HepG2 (cell line): ENCODE results near the gene ORC3. TPM values are rescaled to one million over a fixed set of nuclear protein-coding genes. Genes with fewer than 3 reads are reported as not detected.
A peak's percentile ranks its signal among the peaks of the same experiment; 100 is the strongest.

Source experiments
- ATAC-seq: fragments of 200-7000 bp; cut with Tn5 transposase; 3 replicates; pipeline ENCODE4 v1.9.1; 2020; ENCODE audit warnings: mild to moderate bottlenecking, moderate library complexity
- BruUV-seq: library from RNA; stranded (reverse); fragments of 400-500 nt; replicated peaks from 2 replicates; lab custom pipeline; 2021; lab: Mats Ljungman, UMichigan
- CTCF ChIA-PET: fragments of 300-600 bp; formaldehyde crosslinking; extraction: SDS; loops from one replicate; lab custom pipeline; 2021; ENCODE audit warnings: low total read pairs, inconsistent platforms, low intra/inter-chr PET ratio; lab: Yijun Ruan, JAX
- POLR2A ChIA-PET: fragments of 350-600 bp; sonication (Branson Sonifier 250); formaldehyde crosslinking; loops from one replicate; lab custom pipeline; 2020; ENCODE audit warnings: antibody characterized with exemption, inconsistent platforms; lab: Yijun Ruan, JAX
- DNase-seq: peaks from one replicate; pipeline ENCODE4 v3.0.0-alpha.2; 2015; ENCODE audit warnings: low spot score
- FAIRE-seq: peaks from 3 replicates; lab custom pipeline; 2011; peaks lifted over from hg19 to GRCh38; lab: Jason Lieb, UNC
- H2AFZ ChIP-seq: one replicate; pipeline ENCODE4 v1.6.1; 2011; ENCODE audit warnings: low read length, inconsistent platforms
- H3K27ac ChIP-seq: fragments of 300-600 bp; 3 replicates; pipeline ENCODE4 v1.8.0; 2011; ENCODE audit warnings: mixed run types, mild to moderate bottlenecking, mixed read lengths, low read length, inconsistent platforms; ENCODE audit not compliant: insufficient read depth; ENCODE audit errors: extremely low read length
- H3K27me3 ChIP-seq, 2 experiments: fragments of 200-600 bp in 1 of 2; 2 replicates in 1 of 2; 3 replicates in 1 of 2; pipeline versions ENCODE4 v1.6.0 to v1.8.0; 2011; ENCODE audit warnings: low read length in 2 of 2, mild to moderate bottlenecking in 2 of 2, moderate library complexity in 2 of 2, inconsistent platforms in 1 of 2; ENCODE audit not compliant: insufficient read depth in 2 of 2, control insufficient read depth in 1 of 2
- H3K36me3 ChIP-seq, 2 experiments: fragments of 200-600 bp in 1 of 2; replicated peaks in 1 of 2; 2 replicates in 1 of 2; 3 replicates in 1 of 2; pipeline versions ENCODE4 v1.5.1 to v1.8.0; 2011; ENCODE audit warnings: low read length in 2 of 2, inconsistent platforms in 1 of 2; ENCODE audit not compliant: insufficient read depth in 2 of 2, control insufficient read depth in 1 of 2
- H3K4me1 ChIP-seq: 2 replicates; pipeline ENCODE4 v1.5.1; 2012; ENCODE audit warnings: low read length, inconsistent platforms; ENCODE audit not compliant: insufficient read depth
- H3K4me2 ChIP-seq: 2 replicates; pipeline ENCODE4 v1.6.0; 2011; ENCODE audit warnings: low read depth, low read length, inconsistent platforms
- H3K4me3 ChIP-seq, 3 experiments: fragments of 200-600 bp in 1 of 3; sonication (generic), shearing (Covaris generic) in 1 of 3; replicated peaks in 1 of 3; 2 replicates each; pipeline ENCODE4 v1.5.1; 2011 to 2016; ENCODE audit warnings: low read length in 3 of 3, inconsistent platforms in 2 of 3, low read depth in 2 of 3, mild to moderate bottlenecking in 2 of 3, control low read depth in 1 of 3, mixed read lengths in 1 of 3; ENCODE audit not compliant: insufficient read depth in 1 of 3
- H3K79me2 ChIP-seq: one replicate; pipeline ENCODE4 v1.6.1; 2011; ENCODE audit warnings: low read length, inconsistent platforms; ENCODE audit not compliant: insufficient read depth
- H3K9ac ChIP-seq: 2 replicates; pipeline ENCODE4 v1.6.0; 2011; ENCODE audit warnings: mild to moderate bottlenecking, low read depth, low read length, inconsistent platforms; ENCODE audit not compliant: insufficient read depth
- H3K9me3 ChIP-seq: 2 replicates; pipeline ENCODE4 v1.5.1; 2012; ENCODE audit warnings: mild to moderate bottlenecking, low read length
- H4K20me1 ChIP-seq: 2 replicates; pipeline ENCODE4 v1.6.0; 2011; ENCODE audit warnings: inconsistent platforms, mild to moderate bottlenecking, low read length, moderate library complexity; ENCODE audit not compliant: insufficient read depth
- AFF4 ChIP-seq: sonication (generic); formaldehyde crosslinking; IDR thresholded peaks from 2 replicates; pipeline ENCODE4 v1.4.0; 2020; ENCODE audit warnings: missing genetic modification reagents
- FOXA3 ChIP-seq: IDR thresholded peaks from 2 replicates; pipeline ENCODE4 v1.6.1; 2016; ENCODE audit warnings: missing genetic modification reagents, missing compliant biosample characterization
- ISL2 ChIP-seq: sonication (generic); formaldehyde crosslinking; IDR thresholded peaks from 2 replicates; pipeline ENCODE4 v1.5.0; 2020; ENCODE audit warnings: missing genetic modification reagents
- NCOA5 ChIP-seq: sonication (generic); formaldehyde crosslinking; IDR thresholded peaks from 2 replicates; pipeline ENCODE4 v1.4.0; 2020; ENCODE audit warnings: missing genetic modification reagents
- NFKBIZ ChIP-seq: IDR thresholded peaks from 2 replicates; pipeline ENCODE4 v1.6.1; 2018; ENCODE audit warnings: missing genetic modification reagents, missing compliant biosample characterization
- TRIM22 ChIP-seq: fragments of 450-650 bp; IDR thresholded peaks from 2 replicates; pipeline ENCODE4 v1.6.1; 2017
- ZBTB2 ChIP-seq: sonication (generic); formaldehyde crosslinking; IDR thresholded peaks from 2 replicates; pipeline ENCODE4 v1.8.0; 2022; ENCODE audit warnings: low read depth, missing genetic modification reagents
- ZBTB20 ChIP-seq: sonication (generic); formaldehyde crosslinking; IDR thresholded peaks from 2 replicates; pipeline ENCODE4 v1.8.1; 2023; ENCODE audit warnings: missing genetic modification reagents, low read depth, mild to moderate bottlenecking, borderline replicate concordance
- ZBTB4 ChIP-seq: sonication (generic); formaldehyde crosslinking; IDR thresholded peaks from 2 replicates; pipeline ENCODE4 v1.4.0; 2020; ENCODE audit warnings: missing genetic modification reagents, mild to moderate bottlenecking, borderline replicate concordance
- ZNF598 ChIP-seq: sonication (generic); formaldehyde crosslinking; IDR thresholded peaks from 2 replicates; pipeline ENCODE4 v1.5.1; 2020; ENCODE audit warnings: mild to moderate bottlenecking, missing genetic modification reagents, borderline replicate concordance
- WGBS: methylation state at CpG from one replicate; pipeline ENCODE4 v1.1.6; 2017; ENCODE audit warnings: low lambda C conversion rate; 5-methylcytosine and 5-hydroxymethylcytosine counted together
- in situ Hi-C: cut with HindIII; loops from 2 replicates; pipeline ENCODE4 v1.10.0; 2017; ENCODE audit warnings: low pct_unique_long_range_greater_than_20kb; ENCODE audit not compliant: extremely low pct_ligation_motif_present
- intact Hi-C: fragments of 100-400 bp; cut with micrococcal nuclease; formaldehyde crosslinking; loops from one replicate; pipeline ENCODE4 v1.10.0; 2022; ENCODE audit not compliant: unreplicated experiment
- polyA plus RNA-seq, 8 experiments: library from polyadenylated mRNA; depleted of rRNA in 3 of 8; stranded (reverse) in 7 of 8; unstranded in 1 of 8; fragments of >200 nt; fragmentation: Illumina TruSeq in 4 of 8; extraction: Trizol in 4 of 8; gene quantifications; 2 replicates each; pipeline versions ENCODE4 v1.2.1 to v1.2.3, GENCODE V29; 2011 to 2016; ENCODE audit warnings: low read depth in 4 of 8, missing spikeins in 1 of 8, mixed read lengths in 1 of 8; ENCODE audit not compliant: insufficient read depth in 1 of 8
- total RNA-seq, 5 experiments: library from RNA; depleted of rRNA; stranded (reverse); fragments of >200 nt; fragmentation: Illumina TruSeq; extraction: Trizol; gene quantifications; 2 replicates each; pipeline ENCODE4 v1.2.3, GENCODE V29; 2016; ENCODE audit warnings: low read depth in 1 of 5

Gene ORC3
- total and polyA plus RNA-seq, 2 of the 13 experiments (the other 11 are each of a cell fraction or from before 2014, with no cell fraction given) = 21.8 to 43.5 TPM

- peak; percentile 88; the same call in 1 of the 2 replicates for TF ChIP-seq AFF4
Observed at GRCh38 chr6:87701344-87701675, 111.4 kb downstream of the ORC3 start (continued).

GRCh38 chr6:87701676-87702588 is 112.0 kb downstream of the ORC3 start, which contains the start of gene AKIRIN2:
Gene AKIRIN2 (minus strand): TSS chr6:87702233. CDS start chr6:87701684, 549 bp downstream.
- Histone ChIP-seq H3K4me2 (peak within 1 kb of the TSS; percentile 71), H2AFZ (peak within 1 kb of the TSS; percentile 73), H3K4me3 (peak within 1 kb of the TSS; percentile 72 to 97 (median 94)), H3K36me3 (no peaks in the 10 kb centered on the region; a peak in 2 of 5 replicates), H3K9me3 (no peaks in the 10 kb centered on the region), H3K79me2 (peaks cover 51% of the 10 kb centered on the region), H3K9ac (peak within 1 kb of the TSS; percentile 98), H3K27ac (peak within 1 kb of the TSS; percentile 96), H3K4me1 (peaks cover 42% of the 10 kb centered on the region), H3K27me3 (no peaks in the 10 kb centered on the region; a peak in 1 of 5 replicates), H4K20me1 (peaks cover 35% of the 10 kb centered on the region)
- peak; percentile 85 for ATAC-seq
- DNase-seq = peak; percentile 98
- POLR2A ChIA-PET = interaction anchor here (0.6 to 2.4 kb wide), 17 partner anchors 10 to 1654 kb away, joined by 3 to 14 read pairs (median 6); partner anchors contain the start of genes ORC3 and RARS2
- CTCF ChIA-PET = no interaction called here
- in situ Hi-C loops = loop anchor here (5.0 kb wide), 1 partner anchor 95 kb away; no protein-coding TSS in a partner anchor
- under 1% methylated on average over 49 of the region's 88 CpGs for WGBS
- FAIRE-seq = peak; percentile 80
- intact Hi-C loops = loop anchor here (1.0 kb wide), 2 partner anchors 31 to 97 kb away; no protein-coding TSS in a partner anchor
- BruUV-seq = no TSS peak
- TF ChIP-seq NCOA5 (CRISPR knock-in tag) (no peak), TRIM22 (no peak), NFKBIZ (CRISPR knock-in tag) (0 out of 2 replicates have a peak, but pooled peaks have one; percentile 16), ISL2 (no peak), FOXA3 (no peak; the same call in 1 of the 2 replicates), ZBTB4 (CRISPR knock-in tag) (no peak), ZNF598 (CRISPR knock-in tag) (no peak), ZBTB20 (CRISPR knock-in tag) (no peak), ZBTB2 (CRISPR knock-in tag) (no peak)
